Activated CD8-positive, alpha-beta T cell treated with anti-CD3 and anti-CD28 coated beads for 36 hours (primary cell): ENCODE data around the gene LIMD2. TPM values are rescaled to one million over a fixed set of nuclear protein-coding genes. Genes with fewer than 3 reads are reported as not detected.

Experiments used
- ATAC-seq: fragments of 200-7000 bp; cut with Tn5 transposase; one replicate; pipeline ENCODE4 v1.10.0; 2021; ENCODE audit warnings: mild to moderate bottlenecking, moderate library complexity
- CTCF ChIA-PET: fragments of 350-600 bp; sonication (Branson Sonifier 250); formaldehyde crosslinking; loops from one replicate; lab custom pipeline; 2021; ENCODE audit warnings: antibody characterized with exemption; lab: Charles Lee
- POLR2A ChIA-PET: fragments of 350-600 bp; sonication (Branson Sonifier 250); formaldehyde crosslinking; loops from one replicate; lab custom pipeline; 2021; ENCODE audit warnings: antibody characterized with exemption; lab: Charles Lee
- DNase-seq: peaks from one replicate; pipeline ENCODE4 v3.0.0-alpha.2; 2020
- H3K27ac Mint-ChIP-seq: one replicate; pipeline ENCODE4 v1.8.0; 2021; ENCODE audit warnings: mild to moderate bottlenecking, mixed read lengths
- H3K27me3 Mint-ChIP-seq: one replicate; pipeline ENCODE4 v1.8.0; 2021; ENCODE audit warnings: mixed read lengths
- H3K36me3 Mint-ChIP-seq: one replicate; pipeline ENCODE4 v1.8.0; 2021; ENCODE audit warnings: low read depth, mixed read lengths
- H3K4me1 Mint-ChIP-seq: one replicate; pipeline ENCODE4 v1.8.0; 2021; ENCODE audit warnings: low read depth, mixed read lengths
- H3K4me3 Mint-ChIP-seq: one replicate; pipeline ENCODE4 v1.8.0; 2021; ENCODE audit warnings: mild to moderate bottlenecking, moderate library complexity, mixed read lengths
- H3K9me3 Mint-ChIP-seq: one replicate; pipeline ENCODE4 v1.8.0; 2021; ENCODE audit warnings: mixed read lengths
- intact Hi-C: fragments of 100-400 bp; cut with micrococcal nuclease; formaldehyde crosslinking; loops from one replicate; pipeline ENCODE4 v1.10.0; 2022
- total RNA-seq, 2 experiments: library from RNA; stranded (reverse); gene quantifications; one replicate each; pipeline ENCODE4 v1.2.3, GENCODE V29; 2021
- TF ChIP-seq, protein P1 (sequence below): fragments of 200-600 bp; IDR thresholded peaks from one replicate; pipeline ENCODE4 v1.8.0; 2022; ENCODE audit warnings: antibody characterized with exemption, mild to moderate bottlenecking

LIMD2 gene
- total RNA-seq, 2 experiments from 2014 or later = 143 to 145 TPM

GRCh38 chr17:63695889-63696288, 4.0 kb downstream of the LIMD2 start:
- H3K27ac Mint-ChIP-seq = peak overlapping the region; percentile 94
- intact Hi-C loops = loop anchor here (5.0 kb wide), 2 partner anchors 74 to 136 kb away; partner anchors contain the start of gene MAP3K3
- H3K36me3 Mint-ChIP-seq = peaks cover 34% of the 10 kb centered on the region
- ChIA-PET CTCF (interaction anchor here (1.3 to 3.6 kb wide), 7 partner anchors 10 to 84 kb away, joined by 3 to 28 read pairs (median 5); no protein-coding TSS in a partner anchor), POLR2A (interaction anchor here (0.7 to 11.3 kb wide), 8 partner anchors 10 to 78 kb away, joined by 3 to 96 read pairs (median 24); partner anchors contain the start of genes CCDC47, DDX42 and MAP3K3)
- no peak for DNase-seq
- peak overlapping the region; percentile 83 for H3K4me3 Mint-ChIP-seq
- no peak for ATAC-seq
- peaks cover 46% of the 10 kb centered on the region for H3K4me1 Mint-ChIP-seq
- H3K9me3 Mint-ChIP-seq = no peaks in the 10 kb centered on the region
- TF ChIP-seq, protein P1, sequence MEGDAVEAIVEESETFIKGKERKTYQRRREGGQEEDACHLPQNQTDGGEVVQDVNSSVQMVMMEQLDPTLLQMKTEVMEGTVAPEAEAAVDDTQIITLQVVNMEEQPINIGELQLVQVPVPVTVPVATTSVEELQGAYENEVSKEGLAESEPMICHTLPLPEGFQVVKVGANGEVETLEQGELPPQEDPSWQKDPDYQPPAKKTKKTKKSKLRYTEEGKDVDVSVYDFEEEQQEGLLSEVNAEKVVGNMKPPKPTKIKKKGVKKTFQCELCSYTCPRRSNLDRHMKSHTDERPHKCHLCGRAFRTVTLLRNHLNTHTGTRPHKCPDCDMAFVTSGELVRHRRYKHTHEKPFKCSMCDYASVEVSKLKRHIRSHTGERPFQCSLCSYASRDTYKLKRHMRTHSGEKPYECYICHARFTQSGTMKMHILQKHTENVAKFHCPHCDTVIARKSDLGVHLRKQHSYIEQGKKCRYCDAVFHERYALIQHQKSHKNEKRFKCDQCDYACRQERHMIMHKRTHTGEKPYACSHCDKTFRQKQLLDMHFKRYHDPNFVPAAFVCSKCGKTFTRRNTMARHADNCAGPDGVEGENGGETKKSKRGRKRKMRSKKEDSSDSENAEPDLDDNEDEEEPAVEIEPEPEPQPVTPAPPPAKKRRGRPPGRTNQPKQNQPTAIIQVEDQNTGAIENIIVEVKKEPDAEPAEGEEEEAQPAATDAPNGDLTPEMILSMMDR = no peak
- no peaks in the 10 kb centered on the region for H3K27me3 Mint-ChIP-seq

- H3K4me3 Mint-ChIP-seq = no peak overlapping the region
- DNase-seq = no peak
- CTCF ChIA-PET = interaction anchor here (0.9 to 1.8 kb wide), 6 partner anchors 11 to 87 kb away, joined by 3 to 5 read pairs (median 4); no protein-coding TSS in a partner anchor
Measured at GRCh38 chr17:63694950-63695773, 4.8 kb downstream of the LIMD2 start.

DNA sequence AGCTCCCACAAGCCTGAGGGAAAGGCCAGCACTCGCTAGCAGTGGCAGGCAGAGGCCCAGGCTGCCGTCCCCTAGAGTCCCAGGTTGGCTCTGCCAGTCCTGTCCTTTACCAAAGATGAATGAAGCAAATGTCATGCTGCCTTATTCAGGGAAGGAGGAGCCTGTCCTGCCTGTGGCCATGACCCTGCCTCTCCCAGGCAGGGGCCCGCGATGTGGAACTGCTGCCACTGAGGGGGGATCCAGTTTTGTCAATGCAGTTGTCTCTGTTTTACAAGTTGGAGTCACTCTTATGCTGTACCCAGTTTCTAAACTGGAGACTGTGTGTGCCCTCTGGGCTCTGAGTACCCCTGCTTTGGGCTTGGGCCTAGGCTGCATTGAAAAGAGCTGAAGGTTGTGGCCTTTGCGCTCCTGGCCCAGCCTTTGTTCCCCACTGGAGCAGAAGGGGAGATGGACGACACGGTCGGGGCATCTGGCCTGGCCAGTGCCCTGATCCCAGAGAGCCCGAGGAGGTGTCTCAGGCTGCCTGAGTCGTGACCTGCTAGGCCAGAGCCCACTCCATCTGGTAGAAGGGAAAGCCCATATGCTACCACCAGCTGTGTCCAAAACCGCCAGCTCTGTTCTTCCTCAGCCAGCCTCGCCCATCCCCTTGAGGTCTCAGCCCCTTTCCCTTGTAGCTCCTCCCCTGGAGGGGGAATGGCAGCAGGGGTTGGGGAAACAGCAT, 5.5 kb downstream of the LIMD2 start:
- H3K4me3 Mint-ChIP-seq = no peak overlapping the region
- CTCF ChIA-PET = interaction anchor here (0.6 to 1.8 kb wide), 9 partner anchors 12 to 269 kb away, joined by 3 to 7 read pairs (median 4); partner anchors contain the start of gene MAP3K3
- H3K36me3 Mint-ChIP-seq = peaks cover 35% of the 10 kb centered on the region
- peaks cover 46% of the 10 kb centered on the region for H3K4me1 Mint-ChIP-seq
- POLR2A ChIA-PET = interaction anchor here (0.9 to 11.3 kb wide), 8 partner anchors 8 to 80 kb away, joined by 3 to 96 read pairs (median 10); partner anchors contain the start of genes CCDC47, DDX42 and MAP3K3
- no peaks in the 10 kb centered on the region for H3K27me3 Mint-ChIP-seq
- no peaks in the 10 kb centered on the region for H3K9me3 Mint-ChIP-seq
- no peak for DNase-seq
- TF ChIP-seq, protein P1 = no peak
- H3K27ac Mint-ChIP-seq = peak overlapping the region; percentile 94
- ATAC-seq = no peak
- intact Hi-C loops = no loop called here

More at GRCh38 chr17:63694950-63695773, 4.8 kb downstream of the LIMD2 start:
- no peak for ATAC-seq
- H3K27ac Mint-ChIP-seq = peak overlapping the region; percentile 94
- TF ChIP-seq, protein P1 = no peak
- H3K27me3 Mint-ChIP-seq = no peaks in the 10 kb centered on the region
- H3K36me3 Mint-ChIP-seq = peaks cover 35% of the 10 kb centered on the region
- intact Hi-C loops = loop anchor here (5.0 kb wide), 2 partner anchors 73 to 137 kb away; partner anchors contain the start of gene MAP3K3
- H3K9me3 Mint-ChIP-seq = no peaks in the 10 kb centered on the region
- POLR2A ChIA-PET = interaction anchor here (0.7 to 11.3 kb wide), 11 partner anchors 9 to 79 kb away, joined by 3 to 96 read pairs (median 10); partner anchors contain the start of genes CCDC47, DDX42 and MAP3K3
- peaks cover 46% of the 10 kb centered on the region for H3K4me1 Mint-ChIP-seq

- ATAC-seq = no peak
- TF ChIP-seq, protein P1 = no peak
- POLR2A ChIA-PET = interaction anchor here (0.7 to 11.3 kb wide), 8 partner anchors 7 to 135 kb away, joined by 3 to 96 read pairs (median 8); partner anchors contain the start of genes CCDC47 and DDX42
- no peak for DNase-seq
- no peaks in the 10 kb centered on the region for H3K9me3 Mint-ChIP-seq
- H3K4me3 Mint-ChIP-seq = no peak overlapping the region
- peaks cover 48% of the 10 kb centered on the region for H3K4me1 Mint-ChIP-seq
- CTCF ChIA-PET = interaction anchor here (0.6 to 1.8 kb wide), 8 partner anchors 12 to 268 kb away, joined by 3 to 7 read pairs (median 4); partner anchors contain the start of gene MAP3K3
- H3K27ac Mint-ChIP-seq = peak overlapping the region; percentile 66
- H3K27me3 Mint-ChIP-seq = no peaks in the 10 kb centered on the region
- H3K36me3 Mint-ChIP-seq = peaks cover 33% of the 10 kb centered on the region
- intact Hi-C loops = no loop called here
Measured at GRCh38 chr17:63693411-63694113, 6.4 kb downstream of the LIMD2 start.
